K562 (cell line): Measurements from ENCODE around the gene PFKP. TPM values are rescaled to one million over a fixed set of nuclear protein-coding genes. Genes with fewer than 3 reads are reported as not detected.

Experiments used
- ATAC-seq: fragments of 200-7000 bp; cut with Tn5 transposase; 3 replicates; pipeline ENCODE4 v1.9.1; 2020; ENCODE audit warnings: moderate library complexity
- BruUV-seq: library from RNA; stranded (reverse); fragments of 400-500 nt; replicated peaks from 2 replicates; lab custom pipeline; 2021; lab: Mats Ljungman, UMichigan
- CTCF ChIA-PET: fragments of 300-600 bp; formaldehyde crosslinking; extraction: SDS; loops from one replicate; lab custom pipeline; 2021; ENCODE audit warnings: low intra/inter-chr PET ratio; lab: Yijun Ruan, JAX
- POLR2A ChIA-PET: fragments of 300-600, 350-650 bp; sonication (Branson Sonifier 250); formaldehyde crosslinking; extraction: SDS; loops from one replicate; lab custom pipeline; 2021; ENCODE audit warnings: antibody characterized with exemption, inconsistent platforms; lab: Yijun Ruan, JAX
- DNase-seq, 4 experiments: peaks; one replicate each; pipeline versions ENCODE4 v3.0.0 to v3.0.0-alpha.2; 2011 to 2018; ENCODE audit warnings: low spot score in 3 of 4, mixed read lengths in 3 of 4; ENCODE audit errors: extremely low read depth in 1 of 4
- FAIRE-seq: peaks from 2 replicates; lab custom pipeline; 2011; peaks lifted over from hg19 to GRCh38; lab: Jason Lieb, UNC
- H2AFZ ChIP-seq: 2 replicates; pipeline ENCODE4 v1.6.0; 2011; ENCODE audit warnings: low read depth, low read length, control low read depth, inconsistent platforms
- H3K27ac ChIP-seq: fragments of 200-600 bp; 3 replicates; pipeline ENCODE4 v1.8.0; 2011; ENCODE audit warnings: low read depth, mild to moderate bottlenecking, control low read depth, inconsistent platforms, low read length, moderate library complexity, mixed read lengths; ENCODE audit errors: extremely low read depth
- H3K27me3 ChIP-seq, 2 experiments: fragments of 300-600 bp in 1 of 2; 2 replicates in 1 of 2; 3 replicates in 1 of 2; pipeline versions ENCODE4 v1.6.0 to v1.8.0; 2011; ENCODE audit warnings: inconsistent platforms in 2 of 2, low read length in 2 of 2, mild to moderate bottlenecking in 1 of 2, mixed read lengths in 1 of 2, moderate library complexity in 1 of 2; ENCODE audit not compliant: control insufficient read depth in 2 of 2, insufficient read depth in 2 of 2
- H3K36me3 ChIP-seq: fragments of 300-600 bp; 3 replicates; pipeline ENCODE4 v1.8.0; 2011; ENCODE audit warnings: mild to moderate bottlenecking, low read length, inconsistent platforms; ENCODE audit not compliant: control insufficient read depth, insufficient read depth
- H3K4me1 ChIP-seq, 2 experiments: fragments of 200-600 bp in 1 of 2; replicated peaks in 1 of 2; 2 replicates in 1 of 2; 3 replicates in 1 of 2; pipeline versions ENCODE4 v1.5.1 to v1.8.0; 2011; ENCODE audit warnings: inconsistent platforms in 2 of 2, low read length in 2 of 2, mild to moderate bottlenecking in 1 of 2, mixed read lengths in 1 of 2, moderate library complexity in 1 of 2; ENCODE audit not compliant: control insufficient read depth in 2 of 2, insufficient read depth in 2 of 2
- H3K4me2 ChIP-seq: 2 replicates; pipeline ENCODE4 v1.6.1; 2011; ENCODE audit warnings: low read length, control low read depth, inconsistent platforms, mixed read lengths; ENCODE audit not compliant: insufficient read depth
- H3K4me3 ChIP-seq: fragments of 200-600 bp; sonication (generic), shearing (Covaris generic); 2 replicates; pipeline ENCODE4 v1.5.1; 2016; ENCODE audit warnings: control low read depth, inconsistent platforms
- H3K79me2 ChIP-seq: fragments of 200-600 bp; 3 replicates; pipeline ENCODE4 v1.8.0; 2011; ENCODE audit warnings: low read length, inconsistent platforms; ENCODE audit not compliant: control insufficient read depth, insufficient read depth
- H3K9ac ChIP-seq, 2 experiments: 2 replicates each; pipeline versions ENCODE4 v1.6.0 to v1.6.1; 2011; ENCODE audit warnings: low read depth in 2 of 2, low read length in 2 of 2, control low read depth in 1 of 2, inconsistent platforms in 1 of 2, mild to moderate bottlenecking in 1 of 2, mixed read lengths in 1 of 2; ENCODE audit not compliant: insufficient read depth in 1 of 2
- H3K9me1 ChIP-seq: one replicate; pipeline ENCODE4 v1.6.0; 2011; ENCODE audit warnings: inconsistent platforms, mild to moderate bottlenecking, low read length, moderate library complexity; ENCODE audit not compliant: control insufficient read depth, insufficient read depth
- H3K9me3 ChIP-seq: replicated peaks from 2 replicates; pipeline ENCODE4 v1.5.1; 2011; ENCODE audit warnings: low read depth, low read length, inconsistent platforms; ENCODE audit not compliant: control insufficient read depth, insufficient read depth
- H4K20me1 ChIP-seq: replicated peaks from 2 replicates; pipeline ENCODE4 v1.6.1; 2011; ENCODE audit warnings: low read length, inconsistent platforms, mixed read lengths; ENCODE audit not compliant: control insufficient read depth, insufficient read depth
- BDP1 ChIP-seq: IDR thresholded peaks from 3 replicates; pipeline ENCODE4 v1.6.1; 2011; ENCODE audit not compliant: insufficient read length, insufficient read depth
- CBX8 ChIP-seq: fragments of 200-600 bp; sonication (generic); IDR thresholded peaks from 2 replicates; pipeline ENCODE4 v1.6.1; 2012; ENCODE audit warnings: borderline replicate concordance, mixed run types, low read depth, mild to moderate bottlenecking, moderate library complexity, mixed read lengths, low read length, control low read depth, inconsistent platforms; ENCODE audit not compliant: poor library complexity, severe bottlenecking; ENCODE audit errors: extremely low read depth
- CGGBP1 ChIP-seq: fragments of 250-450 bp; sonication (Bioruptor Pico); IDR thresholded peaks from 2 replicates; pipeline ENCODE4 v1.9.0; 2021; ENCODE audit warnings: mild to moderate bottlenecking
- E2F4 ChIP-seq: sonication (generic); formaldehyde crosslinking; IDR thresholded peaks from 2 replicates; pipeline ENCODE4 v1.8.0; 2022; ENCODE audit warnings: mild to moderate bottlenecking, low read depth, missing genetic modification reagents
- E2F5 ChIP-seq: sonication (generic); formaldehyde crosslinking; IDR thresholded peaks from 2 replicates; pipeline ENCODE4 v1.8.0; 2022; ENCODE audit warnings: mild to moderate bottlenecking, missing genetic modification reagents
- FOXK2 ChIP-seq, 2 experiments: fragments of 450-650 bp; IDR thresholded peaks in 1 of 2; conservative IDR thresholded peaks in 1 of 2; 2 replicates each; pipeline ENCODE4 v1.6.1; 2016; ENCODE audit warnings: low read depth in 2 of 2, mild to moderate bottlenecking in 1 of 2
- JUN ChIP-seq, 2 experiments: sonication (generic) in 1 of 2; formaldehyde crosslinking in 1 of 2; IDR thresholded peaks; 2 replicates each; pipeline versions ENCODE4 v1.6.1 to v1.8.0; 2012 to 2022; ENCODE audit warnings: borderline replicate concordance in 2 of 2, mild to moderate bottlenecking in 2 of 2, improper control_type of control experiment in 1 of 2, low read depth in 1 of 2, low read length in 1 of 2, missing genetic modification reagents in 1 of 2
- MCM7 ChIP-seq, 2 experiments: fragments of 450-650 bp; IDR thresholded peaks; 2 replicates each; pipeline ENCODE4 v1.6.1; 2016 to 2018
- NCOA4 ChIP-seq: fragments of 450-650 bp; IDR thresholded peaks from 2 replicates; pipeline ENCODE4 v1.6.1; 2018; ENCODE audit warnings: mild to moderate bottlenecking; ENCODE audit not compliant: partially characterized antibody
- RHOXF2B ChIP-seq: fragments of 250-450 bp; sonication (Bioruptor Pico); conservative IDR thresholded peaks from 2 replicates; pipeline ENCODE4 v1.5.1; 2021
- TCF7 ChIP-seq: sonication (generic); IDR thresholded peaks from 2 replicates; pipeline ENCODE4 v1.6.1; 2016; ENCODE audit warnings: antibody characterized with exemption, borderline replicate concordance
- XRCC4 ChIP-seq: IDR thresholded peaks from one replicate; pipeline ENCODE4 v1.6.1; 2011; ENCODE audit not compliant: insufficient read depth, insufficient read length; ENCODE audit errors: extremely low read depth
- ZNF518B ChIP-seq: fragments of 250-450 bp; sonication (Bioruptor Pico); IDR thresholded peaks from 2 replicates; pipeline ENCODE4 v1.5.0; 2021; ENCODE audit warnings: mild to moderate bottlenecking, moderate library complexity
- ZNF584 ChIP-seq: fragments of 200-800 bp; sonication (Bioruptor generic); IDR thresholded peaks from 2 replicates; pipeline ENCODE4 v1.6.1; 2016; ENCODE audit warnings: low read depth, mild to moderate bottlenecking, missing genetic modification characterization, missing compliant biosample characterization
- WGBS: fragments of 100-300 bp; shearing (Covaris generic); methylation state at CpG from one replicate; pipeline ENCODE4 v1.1.6; 2016; ENCODE audit warnings: low coverage, mixed read lengths; ENCODE audit not compliant: insufficient coverage; ENCODE audit errors: missing lambda C conversion rate; 5-methylcytosine and 5-hydroxymethylcytosine counted together
- in situ Hi-C: fragments of 300-500 bp; cut with MboI; formaldehyde crosslinking; loops from 4 replicates; pipeline ENCODE4 v1.15.0; 2018; ENCODE audit warnings: inconsistent platforms, mixed read lengths
- intact Hi-C: fragments of 100-400 bp; cut with micrococcal nuclease; formaldehyde crosslinking; loops from 2 replicates; pipeline ENCODE4 v1.14.2; 2022
- polyA plus RNA-seq, 8 experiments: library from polyadenylated mRNA; depleted of rRNA in 4 of 8; stranded (reverse) in 5 of 8; unstranded in 3 of 8; fragments of >200 nt; fragmentation: Nextera tagmentation in 2 of 8; fragmentation: Illumina TruSeq in 1 of 8; extraction: Ambion mirVana in 2 of 8; extraction: Trizol in 1 of 8; gene quantifications; 2 replicates each; pipeline versions ENCODE4 v1.2.1 to v1.2.3, GENCODE V29; 2011 to 2014; ENCODE audit warnings: inconsistent platforms in 1 of 8, missing spikeins in 1 of 8
- total RNA-seq, 7 experiments: library from RNA; depleted of rRNA in 6 of 7; stranded (reverse); fragments of >200 nt in 6 of 7; fragmentation: Illumina TruSeq in 2 of 7; extraction: Trizol in 2 of 7; gene quantifications; 2 replicates each; pipeline versions ENCODE4 v1.2.1 to v1.2.3, GENCODE V29; 2011 to 2021; ENCODE audit warnings: low replicate concordance in 1 of 7

Gene PFKP
- total and polyA plus RNA-seq, 9 of the 15 experiments (the other 6 are each of a cell fraction or from before 2014, with no cell fraction given) = 23.5 to 116 (median 62.1) TPM

GRCh38 chr10:3040069-3040468 lies 27.3 kb upstream of the PFKP start:
- H3K79me2 ChIP-seq = no peaks in the 10 kb centered on the region
- intact Hi-C loops = no loop called here
- H3K9me1 ChIP-seq = no peaks in the 10 kb centered on the region
- H4K20me1 ChIP-seq = no peaks in the 10 kb centered on the region
- FAIRE-seq = no peak
- no peak overlapping the region for H3K9ac ChIP-seq
- WGBS = no CpG with 5 or more reads among the region's 1 CpG
- DNase-seq = no peak
- no peak overlapping the region for H3K27ac ChIP-seq
- peaks cover 0 to 4% of the 10 kb centered on the region in 2 experiments; a peak in 2 of 5 replicates for H3K4me1 ChIP-seq
- ATAC-seq = no peak
- no peak overlapping the region for H3K4me2 ChIP-seq
- ChIA-PET CTCF (no interaction called here), POLR2A (no interaction called here)
- H3K27me3 ChIP-seq = peaks cover 0 to 5% of the 10 kb centered on the region in 2 experiments; a peak in 1 of 5 replicates
- in situ Hi-C loops = no loop called here
- H3K36me3 ChIP-seq = no peaks in the 10 kb centered on the region
- no TSS peak for BruUV-seq
- no peaks in the 10 kb centered on the region for H3K9me3 ChIP-seq
- H3K4me3 ChIP-seq = no peak overlapping the region
- H2AFZ ChIP-seq = no peak overlapping the region
- no peak for TF ChIP-seq E2F4
- no peak for TF ChIP-seq CBX8
- TF ChIP-seq JUN (IDR thresholded peaks at IDR 0.05; ENCODE audit: borderline replicate concordance, low read depth, low read length) = no peak
- no peak for TF ChIP-seq JUN (CRISPR knock-in tag; IDR thresholded peaks at IDR 0.05; ENCODE audit: borderline replicate concordance)
- TF ChIP-seq NCOA4 = no peak
- no peak for TF ChIP-seq ZNF584 (CRISPR knock-in tag)
- TF ChIP-seq E2F5 (CRISPR knock-in tag) = no peak
- no peak for TF ChIP-seq RHOXF2B
- TF ChIP-seq TCF7 = no peak
- no peak for TF ChIP-seq CGGBP1 (CRISPR knock-in tag)
- TF ChIP-seq XRCC4 = no peak
- TF ChIP-seq BDP1 = no peak
- no peak for TF ChIP-seq FOXK2 (conservative IDR thresholded peaks at IDR 0.05 in 1 of 2, IDR thresholded peaks at IDR 0.05 in 1 of 2; ENCODE audit: low read depth in 2 of 2)
- no peak for TF ChIP-seq ZNF518B (CRISPR knock-in tag)
- no peak for TF ChIP-seq MCM7 (IDR thresholded peaks at IDR 0.05)
